Hematopoietic multipotent progenitor cell treated with erythropoietin and hydrocortisone succinate and interleukin-3 and kit ligand, for 4 days (in vitro differentiated cells): ENCODE results near the gene GNB2.
"Not testable (repeated sequence)": the region's sequence is repeated elsewhere in the genome, so short reads cannot be mapped to it uniquely, and the experiment has no call there.

Source experiments
- DNase-seq: peaks from one replicate; pipeline ENCODE4 v3.0.0-alpha.2; 2015

GNB2 gene

DNA sequence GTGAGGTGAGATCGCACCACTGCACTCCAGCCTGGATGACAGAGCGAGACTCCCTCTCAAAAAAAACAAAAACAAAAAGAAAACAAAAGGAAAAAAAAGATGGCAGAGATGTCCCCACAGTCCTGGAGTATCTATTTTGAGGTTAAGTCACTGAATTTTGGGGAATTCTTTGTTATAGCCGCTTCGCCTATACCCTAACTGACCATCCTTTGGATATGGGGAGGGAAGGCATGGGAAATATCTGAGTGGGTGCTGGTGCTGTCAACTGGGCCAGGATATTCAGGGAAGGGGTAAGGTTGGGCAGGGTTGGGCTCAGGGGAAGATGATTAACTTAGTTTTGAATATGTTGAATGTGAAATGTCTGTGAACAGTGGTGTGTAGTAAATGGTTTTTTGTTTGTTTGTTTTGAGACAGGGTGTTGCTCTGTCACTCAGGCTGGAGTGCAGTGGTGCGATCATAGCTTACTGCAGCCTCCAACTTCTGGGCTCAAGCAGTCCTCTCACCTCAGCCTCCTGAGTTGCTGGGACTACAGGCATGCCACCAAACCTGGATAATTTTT is 8.3 kb upstream of the GNB2 start:
- DNase-seq: no peak

DNA sequence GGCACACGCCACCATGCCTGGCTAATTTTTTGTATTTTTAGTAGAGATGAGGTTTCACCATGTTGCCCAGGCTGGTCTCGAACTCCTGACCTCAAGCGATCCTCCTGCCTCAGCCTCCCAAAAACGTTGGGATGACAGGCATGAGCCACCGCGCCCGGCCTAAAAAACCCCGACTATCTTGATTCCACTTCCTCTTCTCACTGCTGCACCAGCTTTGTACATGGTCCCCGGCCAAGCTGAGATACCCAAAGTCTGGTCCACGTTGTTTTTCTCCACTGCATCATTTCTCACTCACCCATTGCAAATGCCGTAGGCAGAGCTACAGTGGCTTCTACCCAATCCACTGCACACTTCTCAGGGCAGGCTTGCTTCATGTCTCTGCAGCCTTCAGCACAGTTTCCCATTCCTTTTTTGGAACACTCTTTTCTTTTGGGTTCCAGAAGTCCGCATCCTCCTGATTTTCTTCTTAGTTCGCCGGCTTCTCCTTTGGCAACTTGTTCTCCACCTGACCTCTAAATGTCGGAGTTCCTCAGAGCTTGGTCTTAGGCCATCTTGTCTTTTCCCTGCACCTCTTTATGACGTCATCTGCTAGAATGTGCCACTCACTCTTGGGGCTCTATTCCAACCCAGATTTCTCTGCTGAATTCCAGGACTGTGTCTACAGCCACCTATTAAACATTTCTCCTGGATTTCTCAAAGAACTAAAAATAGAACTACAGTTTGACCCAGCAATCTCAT is 6.0 kb upstream of the GNB2 start:
- DNase-seq: no peak

DNA sequence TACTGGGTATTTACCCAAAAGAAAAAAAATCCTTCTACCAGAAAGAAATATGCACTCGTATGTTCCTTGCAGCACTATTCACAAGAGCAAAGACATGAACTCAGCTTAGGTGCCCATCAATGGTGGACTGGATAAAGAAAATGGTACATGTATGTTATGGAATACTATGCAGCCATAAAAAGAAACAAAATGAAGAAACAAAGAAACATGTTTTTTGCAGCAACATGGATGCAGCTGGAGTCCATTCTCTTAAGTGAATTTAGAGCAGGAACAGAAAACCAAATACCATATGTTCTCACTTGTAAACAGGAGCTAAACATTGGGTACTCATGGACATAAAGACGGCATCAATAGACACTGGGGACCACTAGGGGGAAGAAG is 5.5 kb upstream of the GNB2 start:
- DNase-seq: no peak

DNA sequence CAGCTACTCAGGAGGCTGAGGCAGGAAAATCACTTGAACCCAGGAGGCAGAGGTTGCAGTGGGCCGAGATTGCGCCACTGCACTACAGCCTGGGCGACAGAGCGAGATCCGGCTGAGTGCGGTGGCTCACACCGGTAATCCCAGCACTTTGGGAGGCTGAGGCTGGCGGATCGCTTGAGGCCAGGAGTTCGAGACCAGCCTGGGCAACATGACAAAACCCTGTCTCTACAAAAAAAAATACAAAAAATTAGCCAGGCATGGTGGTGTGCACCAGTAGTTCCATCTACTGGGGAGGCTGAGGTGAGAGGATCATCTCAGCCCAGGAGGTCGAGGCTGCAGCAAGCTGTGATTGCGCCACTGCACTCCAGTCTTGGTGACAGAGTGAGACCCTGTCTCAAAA is 4.4 kb upstream of the GNB2 start:
- not testable (repeated sequence) for DNase-seq

DNA sequence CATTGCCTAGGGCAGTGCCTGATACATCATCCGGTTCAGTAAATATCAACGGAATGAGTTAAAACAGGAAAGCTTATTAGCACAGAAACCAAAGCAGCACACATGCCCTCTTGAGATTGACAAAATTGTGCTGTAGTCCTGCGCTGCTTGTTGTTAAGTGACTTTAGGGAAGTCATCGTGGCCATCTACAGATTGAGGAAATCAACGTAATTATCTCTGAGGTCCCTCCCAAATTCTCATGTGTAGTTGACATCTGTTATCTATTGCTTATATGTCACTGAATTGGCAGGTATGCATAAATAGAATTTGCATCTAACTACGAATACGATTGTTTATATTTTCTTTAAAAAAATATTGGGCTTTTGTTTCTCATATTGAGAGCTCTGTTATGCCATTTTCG is 3.5 kb upstream of the GNB2 start:
- DNase-seq: no peak

DNA sequence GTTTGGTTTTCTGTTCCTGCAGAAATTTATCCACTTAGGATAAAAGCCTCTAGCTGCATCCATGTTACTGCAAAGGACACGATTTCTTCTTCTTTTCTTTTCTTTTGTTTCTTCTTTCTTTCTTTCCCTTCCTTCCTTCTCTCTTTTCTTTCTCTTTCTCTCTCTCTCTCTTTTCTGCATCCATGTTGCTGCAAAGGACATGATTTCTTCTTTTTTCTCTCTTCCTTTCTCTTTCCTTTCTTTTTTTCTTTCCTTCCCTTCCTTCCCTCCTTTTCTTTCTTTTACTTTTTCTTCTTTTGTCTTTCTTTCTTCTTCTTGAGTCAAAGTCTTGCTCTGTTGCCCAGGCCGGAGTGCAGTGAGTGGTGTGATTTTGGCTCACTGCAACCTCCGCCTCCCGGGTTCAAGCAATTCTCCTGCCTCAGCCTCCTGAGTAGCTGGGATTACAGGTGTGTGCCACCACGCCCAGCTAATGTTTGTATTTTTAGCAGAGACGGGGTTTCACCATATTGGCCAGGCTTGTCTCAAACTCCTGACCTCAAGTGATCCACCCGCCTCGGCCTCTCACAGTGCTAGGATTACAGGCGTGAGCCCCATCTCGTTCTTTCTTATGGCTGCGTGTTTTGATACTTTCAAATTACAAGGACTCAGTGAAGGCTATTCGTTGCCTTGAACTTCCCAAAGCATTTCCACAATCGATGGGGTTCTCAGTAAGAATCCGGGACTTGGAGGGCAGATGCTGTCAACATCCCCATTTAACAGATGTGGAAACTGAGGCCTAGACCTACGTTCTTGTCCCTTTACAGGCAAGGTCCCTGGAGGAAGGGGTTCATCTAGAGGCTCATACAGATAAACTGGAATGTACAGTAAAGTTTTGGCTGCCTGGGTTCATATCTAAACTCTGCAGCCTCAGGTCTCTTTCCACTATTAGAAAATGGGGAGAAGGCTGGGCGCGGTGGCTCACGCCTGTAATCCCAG is 1.9 kb upstream of the GNB2 start:
- DNase-seq: no peak

DNA sequence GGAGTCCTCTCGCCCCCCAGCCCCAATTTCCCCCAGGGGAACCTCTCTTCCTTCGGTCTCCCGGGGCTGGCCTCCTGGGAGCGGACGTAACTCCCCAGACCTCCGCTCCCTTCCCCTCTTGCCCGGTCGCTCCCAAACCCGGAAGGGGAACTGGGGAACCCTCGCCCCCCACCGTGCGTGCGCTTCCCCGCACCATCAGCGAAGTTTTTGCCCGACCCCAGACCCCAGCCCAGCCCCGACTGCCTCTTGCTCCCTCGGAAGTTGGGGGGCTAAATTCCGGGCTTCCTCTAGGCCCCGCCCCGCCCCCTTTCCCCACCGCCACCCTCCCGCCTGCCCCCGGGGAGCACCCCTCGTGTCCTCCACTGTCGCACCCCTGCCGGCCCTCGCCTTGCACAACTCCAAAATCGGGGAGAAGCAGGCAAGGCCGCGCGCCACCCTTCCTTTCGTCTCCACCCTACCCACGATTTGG is 436 bp downstream of the GNB2 start:
- peak; percentile 75 for DNase-seq

DNA sequence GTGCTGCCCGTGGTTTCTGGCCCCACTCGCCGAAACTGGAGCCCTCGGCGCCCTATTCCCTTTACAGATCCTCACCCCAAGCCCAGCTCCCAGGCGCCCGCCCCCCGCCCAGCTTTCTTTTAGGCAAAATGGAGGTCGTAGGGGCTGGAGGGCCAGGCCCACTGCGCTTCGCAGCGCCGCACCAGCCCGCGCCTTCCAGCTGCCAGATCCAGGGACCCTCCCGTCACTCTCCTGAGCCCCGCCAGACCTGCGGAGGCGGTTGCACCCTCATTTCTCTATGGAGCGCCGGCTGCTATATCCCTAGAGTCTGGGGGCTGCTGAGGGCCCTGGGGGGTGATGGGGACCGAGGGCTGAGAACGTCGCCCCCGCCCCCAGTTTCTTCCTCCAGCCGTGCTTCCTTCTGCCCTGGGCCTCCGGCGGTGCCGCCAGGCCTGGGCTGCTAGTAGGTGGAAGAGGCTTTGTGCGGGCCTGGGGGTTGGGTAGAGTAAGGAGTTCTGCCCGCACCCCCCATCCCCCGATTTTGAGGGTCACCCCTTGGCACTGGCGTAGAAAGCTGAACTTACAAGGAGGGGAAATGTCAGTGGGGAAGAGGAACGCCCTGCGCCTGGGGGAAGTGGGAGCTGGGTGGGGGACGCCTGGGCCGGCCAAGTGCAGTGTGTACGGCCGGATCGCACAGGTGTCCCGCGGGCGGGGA is 1.0 kb downstream of the GNB2 start:
- DNase-seq: peak; percentile 60

DNA sequence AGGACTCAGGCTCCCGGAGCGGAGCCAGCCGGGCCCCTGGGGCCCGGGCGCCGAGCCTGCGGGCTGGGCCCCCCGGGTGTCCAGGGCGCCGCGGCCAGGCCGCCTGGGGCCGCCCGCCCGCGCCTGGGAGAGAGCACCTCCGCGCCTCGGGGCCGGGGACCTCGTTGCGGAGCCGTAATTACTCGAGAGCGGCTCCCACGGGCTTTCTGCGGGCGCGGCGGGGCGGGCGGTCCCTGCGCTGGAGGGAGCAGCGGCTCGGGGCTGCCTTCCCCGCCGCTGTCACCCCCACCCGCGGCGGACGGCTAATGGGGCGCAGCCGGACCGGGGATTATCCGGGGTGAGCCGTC is 1.5 kb downstream of the GNB2 start:
- DNase-seq: no peak

DNA sequence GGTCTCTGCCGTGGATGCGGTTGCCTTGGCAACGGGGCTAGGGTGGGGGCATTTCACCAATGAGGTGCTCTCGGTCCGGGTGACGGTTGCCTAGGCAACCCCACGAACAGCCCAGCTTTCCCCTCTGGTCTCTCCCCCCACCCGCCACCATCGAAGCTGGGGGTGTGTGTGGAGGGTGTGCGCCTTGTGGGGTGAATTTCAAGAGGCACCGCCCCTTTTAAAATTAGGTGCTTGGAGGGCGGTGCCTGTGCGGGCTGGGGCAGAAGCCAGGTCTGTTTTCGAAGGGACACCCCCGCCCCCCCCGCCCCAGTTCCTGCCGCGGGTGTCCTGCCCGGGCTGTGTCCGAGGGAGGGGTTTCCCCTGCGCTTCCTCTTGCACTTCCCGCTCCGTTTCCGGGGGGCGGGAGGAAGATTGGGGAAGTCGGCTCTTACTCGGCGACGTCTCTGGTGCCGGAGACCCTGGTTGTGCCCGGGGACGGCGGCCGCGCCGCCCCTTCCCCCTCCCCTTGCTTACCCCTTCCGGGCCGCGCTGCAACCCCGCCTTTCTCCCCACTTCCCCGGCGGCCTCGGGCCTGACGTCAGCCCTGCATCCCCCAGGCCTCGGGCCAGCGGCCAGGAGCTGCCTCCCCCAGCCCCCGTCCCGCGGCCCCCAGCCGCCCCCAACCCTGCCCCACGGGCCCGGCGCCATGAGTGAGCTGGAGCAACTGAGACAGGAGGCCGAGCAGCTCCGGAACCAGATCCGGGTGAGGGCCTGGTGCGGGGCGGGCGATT is 2.2 kb downstream of the GNB2 start:
- DNase-seq: peak; percentile 92

DNA sequence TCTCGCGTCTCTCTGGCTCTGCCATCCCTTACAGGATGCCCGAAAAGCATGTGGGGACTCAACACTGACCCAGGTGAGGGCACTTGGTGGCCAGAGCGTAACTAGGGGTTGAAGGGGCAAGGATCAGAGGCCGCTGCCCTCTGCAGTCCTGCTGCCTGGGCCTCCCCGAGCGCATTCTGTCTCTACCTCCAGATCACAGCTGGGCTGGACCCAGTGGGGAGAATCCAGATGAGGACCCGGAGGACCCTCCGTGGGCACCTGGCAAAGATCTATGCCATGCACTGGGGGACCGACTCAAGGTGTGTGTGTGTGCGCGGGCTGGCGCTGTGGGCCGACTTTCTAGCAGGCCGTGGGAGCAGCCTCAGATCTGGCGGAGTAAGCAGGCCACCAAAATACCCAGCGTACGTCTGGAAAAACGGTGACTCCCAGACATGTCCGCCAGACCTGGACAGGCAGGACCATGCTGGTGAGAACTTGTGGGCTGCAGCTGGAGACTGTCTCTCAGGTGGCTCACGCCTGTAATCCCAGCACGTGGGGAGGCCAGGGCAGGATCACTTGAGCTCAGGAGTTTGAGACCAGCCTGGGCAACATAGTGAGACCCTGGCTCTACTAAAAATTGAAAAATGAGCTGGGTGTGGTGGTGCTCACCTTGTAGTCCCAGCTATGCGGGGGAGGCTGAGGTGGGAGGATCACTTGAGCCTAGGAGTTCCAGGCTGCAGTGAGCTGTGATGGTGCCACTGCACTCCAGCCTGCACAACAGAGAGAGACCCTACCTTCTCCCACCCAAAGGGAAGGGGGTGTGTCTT is 3.2 kb downstream of the GNB2 start:
- DNase-seq: no peak

DNA sequence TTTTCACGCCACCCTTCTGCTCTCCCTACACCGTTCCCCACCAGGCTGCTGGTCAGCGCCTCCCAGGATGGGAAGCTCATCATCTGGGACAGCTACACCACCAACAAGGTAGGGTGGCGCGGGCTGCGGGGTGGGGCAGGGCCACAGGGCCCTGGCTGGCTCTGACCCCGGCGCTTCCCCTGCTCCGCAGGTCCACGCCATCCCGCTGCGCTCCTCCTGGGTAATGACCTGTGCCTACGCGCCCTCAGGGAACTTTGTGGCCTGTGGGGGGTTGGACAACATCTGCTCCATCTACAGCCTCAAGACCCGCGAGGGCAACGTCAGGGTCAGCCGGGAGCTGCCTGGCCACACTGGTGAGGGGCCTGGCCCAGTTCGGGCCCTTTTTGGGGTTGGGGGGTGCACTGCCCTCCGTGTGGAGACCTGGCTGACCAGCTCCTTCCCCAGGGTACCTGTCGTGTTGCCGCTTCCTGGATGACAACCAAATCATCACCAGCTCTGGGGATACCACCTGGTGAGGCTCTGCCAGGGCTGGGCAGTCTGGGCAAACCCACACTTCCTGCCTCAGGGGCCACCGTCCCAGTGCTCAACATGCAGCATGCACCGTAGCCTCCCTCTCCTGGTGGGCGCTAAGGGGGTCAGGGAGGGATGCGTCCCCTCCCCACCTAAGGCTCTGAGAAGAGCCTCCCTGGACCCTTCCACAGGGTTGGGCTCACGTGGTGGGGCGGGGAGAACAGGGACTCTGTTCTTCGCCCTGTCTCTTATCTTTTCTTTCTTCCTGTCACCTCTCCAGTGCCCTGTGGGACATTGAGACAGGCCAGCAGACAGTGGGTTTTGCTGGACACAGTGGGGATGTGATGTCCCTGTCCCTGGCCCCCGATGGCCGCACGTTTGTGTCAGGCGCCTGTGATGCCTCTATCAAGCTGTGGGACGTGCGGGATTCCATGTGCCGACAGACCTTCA is 4.0 kb downstream of the GNB2 start:
- DNase-seq: no peak

DNA sequence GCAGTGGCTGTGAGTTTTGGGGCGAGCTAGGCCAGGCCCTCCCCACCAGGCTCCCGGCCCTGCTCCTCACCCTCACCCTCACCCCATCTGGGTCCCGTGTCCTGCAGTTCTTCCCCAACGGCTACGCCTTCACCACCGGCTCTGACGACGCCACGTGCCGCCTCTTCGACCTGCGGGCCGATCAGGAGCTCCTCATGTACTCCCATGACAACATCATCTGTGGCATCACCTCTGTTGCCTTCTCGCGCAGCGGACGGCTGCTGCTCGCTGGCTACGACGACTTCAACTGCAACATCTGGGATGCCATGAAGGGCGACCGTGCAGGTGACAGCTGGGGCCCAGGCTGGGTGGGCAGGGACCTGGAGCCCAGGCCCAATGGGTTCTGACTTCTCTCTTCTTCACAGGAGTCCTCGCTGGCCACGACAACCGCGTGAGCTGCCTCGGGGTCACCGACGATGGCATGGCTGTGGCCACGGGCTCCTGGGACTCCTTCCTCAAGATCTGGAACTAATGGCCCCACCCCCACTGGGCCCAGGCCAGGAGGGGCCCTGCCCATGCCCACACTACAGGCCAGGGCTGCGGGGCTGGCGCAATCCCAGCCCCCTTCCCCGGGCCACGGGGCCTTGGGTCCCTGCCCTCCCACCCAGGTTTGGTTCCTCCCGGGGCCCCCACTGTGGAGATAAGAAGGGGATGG is 4.9 kb downstream of the GNB2 start:
- DNase-seq: no peak

DNA sequence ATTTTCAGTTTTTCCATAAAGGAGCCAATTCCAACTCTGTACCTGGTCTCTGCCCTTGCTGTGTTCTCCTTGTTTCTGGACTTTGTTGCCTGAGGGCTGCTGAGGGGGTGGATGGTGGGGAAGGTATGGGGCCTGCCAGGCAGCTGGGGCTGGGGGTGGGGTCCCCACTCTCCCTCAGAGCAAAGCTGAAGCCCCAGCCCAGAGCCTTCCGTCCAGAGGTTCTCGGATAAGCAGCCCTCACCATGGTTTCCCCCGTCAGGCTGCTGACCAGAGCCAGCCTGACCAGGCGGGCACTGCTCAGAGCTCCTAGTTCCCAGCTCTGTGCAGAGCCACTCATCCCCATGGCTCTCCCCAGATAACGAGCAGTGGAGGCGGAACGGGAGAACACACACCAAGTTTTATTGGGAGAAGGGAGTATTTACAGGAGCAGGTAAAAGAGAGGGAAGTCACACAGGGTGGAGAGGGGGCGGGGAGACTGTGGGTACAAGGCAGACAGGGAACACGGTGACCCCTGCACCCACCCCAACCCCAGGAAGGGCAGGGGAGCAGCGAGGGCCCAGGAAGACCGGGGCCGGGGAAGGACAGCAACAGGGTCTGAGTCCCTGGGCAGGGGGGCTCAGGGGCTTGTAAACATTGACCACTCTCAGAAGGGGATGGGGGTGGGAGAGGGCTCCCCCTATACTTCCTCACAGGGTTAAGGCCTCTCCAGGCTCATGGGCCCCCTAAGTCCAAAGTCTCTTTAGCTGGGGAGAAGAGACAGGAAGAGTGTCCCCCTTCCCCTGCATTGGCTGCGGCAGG is 5.8 kb downstream of the GNB2 start:
- no peak for DNase-seq

DNA sequence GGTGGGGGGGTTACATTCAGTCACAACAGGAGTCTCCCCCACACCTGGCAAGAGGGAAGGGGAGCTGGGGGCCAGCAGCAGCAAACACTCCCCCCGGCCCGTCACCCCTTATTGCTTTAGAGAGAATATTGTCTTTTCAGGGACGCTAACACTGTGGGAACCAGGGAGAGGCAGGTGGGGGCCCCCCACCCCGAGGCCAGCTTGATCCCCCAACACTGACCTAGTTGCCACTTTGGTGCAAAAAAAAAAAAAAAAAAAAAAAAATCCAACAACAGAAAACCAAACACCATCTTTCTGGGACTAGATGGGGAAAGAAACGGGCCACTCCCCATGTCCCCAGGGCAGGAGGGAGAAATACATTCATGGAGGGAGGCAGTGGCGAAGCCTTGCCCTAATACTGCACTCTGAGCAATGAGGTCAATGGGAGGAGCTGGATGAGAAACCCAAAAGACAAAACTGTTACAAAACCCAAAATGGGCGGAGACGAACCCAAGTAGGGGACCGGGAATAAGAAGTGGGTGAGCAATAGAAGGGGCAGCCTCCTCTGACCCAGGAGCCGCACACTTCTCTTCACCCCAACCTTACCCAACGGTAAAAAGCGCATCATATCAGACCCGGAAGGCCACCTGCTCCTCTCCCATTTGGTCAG is 6.5 kb downstream of the GNB2 start:
- DNase-seq: peak; percentile 59

DNA sequence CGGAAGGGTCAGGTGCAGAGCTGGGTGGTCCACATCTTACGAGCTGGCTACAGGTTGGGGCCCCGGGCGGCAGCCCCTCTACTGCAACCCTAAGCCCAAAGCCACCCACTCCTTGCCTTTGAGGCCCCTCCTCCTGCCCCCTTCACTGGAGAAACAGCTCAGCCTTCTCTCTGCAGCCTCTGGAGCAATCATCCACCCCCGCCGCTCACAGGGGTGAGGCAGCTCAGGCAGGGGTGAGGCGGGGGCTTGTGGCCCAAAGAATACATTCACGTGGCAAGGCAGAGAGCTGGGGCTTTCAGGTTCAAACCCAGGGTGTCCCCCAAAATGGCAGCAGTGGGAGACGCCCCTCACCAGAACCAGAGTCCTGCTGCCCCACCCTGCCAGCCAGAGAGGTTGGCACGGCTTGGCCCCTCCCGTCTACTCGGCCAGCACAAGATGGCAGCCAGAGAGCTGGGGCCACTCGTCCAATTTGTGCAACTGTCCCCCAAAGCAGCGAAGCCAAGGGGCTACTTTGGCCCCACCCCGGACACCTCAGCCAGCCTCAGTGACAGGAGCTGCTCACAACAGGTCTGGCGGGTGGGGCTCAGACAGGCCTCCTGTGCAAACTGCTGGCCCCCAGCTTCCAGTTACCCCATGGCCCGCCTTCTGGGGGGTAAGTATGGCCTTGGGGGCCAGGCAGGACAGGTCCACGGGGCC is 7.2 kb downstream of the GNB2 start:
- DNase-seq: no peak

DNA sequence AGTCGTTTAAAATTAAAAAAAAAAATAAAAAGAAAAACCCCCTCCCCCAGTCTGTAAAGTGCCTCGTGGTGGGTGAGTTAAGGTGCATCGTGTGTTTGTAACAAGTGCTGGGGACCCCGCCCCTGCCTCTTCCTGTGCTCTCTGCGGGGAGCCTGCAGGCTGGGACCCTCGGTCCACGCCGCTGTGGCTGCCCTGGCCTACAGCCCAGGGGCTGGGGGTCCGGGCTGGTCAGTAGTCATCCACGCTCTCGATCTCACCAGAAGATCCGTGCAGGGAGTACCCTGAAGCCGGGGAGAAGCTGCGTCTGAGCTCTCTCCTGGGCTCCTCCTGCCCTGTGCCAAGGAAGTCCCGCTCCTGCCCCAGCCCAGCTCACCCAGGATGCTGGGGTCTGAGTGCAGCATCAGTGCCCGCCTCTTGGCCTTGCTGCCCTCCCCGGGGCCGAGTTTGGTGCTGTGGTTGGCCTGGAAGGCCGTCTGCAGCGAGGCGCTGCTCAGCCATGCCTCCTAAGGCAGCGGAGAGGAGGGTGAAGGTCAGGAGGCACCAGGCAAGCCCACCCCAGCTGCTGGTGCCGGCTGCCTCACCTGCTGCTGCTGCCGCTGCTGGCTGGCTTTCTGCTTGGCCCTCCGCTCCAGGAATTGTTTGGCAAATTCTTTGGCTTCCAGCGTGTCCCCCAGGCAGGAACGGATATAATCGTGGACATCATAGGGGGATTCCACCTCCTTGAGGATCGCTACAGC is 8.1 kb downstream of the GNB2 start:
- DNase-seq: no peak
